HG03342 (cell line): ENCODE results near the gene GNPNAT1.
"Not testable (repeated sequence)": the region's sequence is repeated elsewhere in the genome, so short reads cannot be mapped to it uniquely, and the experiment has no call there.

Experiments
- ATAC-seq: cut with Tn5 transposase; IDR thresholded peaks from one replicate; pipeline ENCODE4 v1.9.1; 2021; ENCODE audit warnings: mild to moderate bottlenecking, moderate library complexity; ENCODE audit not compliant: unreplicated experiment

Gene GNPNAT1

GRCh38 chr14:52790011-52790755 is 1.2 kb downstream of the GNPNAT1 start:
- no peak for ATAC-seq

- no peak for ATAC-seq
Observed at GRCh38 chr14:52789118-52789517, 2.3 kb downstream of the GNPNAT1 start.

- no peak for ATAC-seq
Observed at GRCh38 chr14:52786887-52787286, 4.5 kb downstream of the GNPNAT1 start.

- no peak for ATAC-seq
Observed at GRCh38 chr14:52783206-52783605, 8.2 kb downstream of the GNPNAT1 start.

DNA sequence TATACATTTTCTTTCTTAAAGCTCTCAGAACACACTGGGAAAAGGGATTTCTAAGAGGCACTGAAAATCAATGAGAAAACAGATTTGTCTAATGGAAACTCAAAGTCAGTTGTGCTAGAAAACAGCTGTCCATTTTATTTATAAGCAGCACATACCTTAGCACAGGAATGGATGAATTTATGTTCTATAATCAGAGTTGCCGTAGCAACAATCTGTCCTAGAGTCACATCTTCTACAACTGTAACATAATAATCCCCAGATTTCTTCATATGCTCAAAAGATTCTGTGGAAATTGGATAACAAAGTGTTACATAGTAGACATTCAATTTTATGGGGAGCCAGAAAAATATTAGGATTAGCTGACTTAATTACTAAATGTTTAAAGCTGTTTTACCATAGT is 9.8 kb downstream of the GNPNAT1 start:
- ATAC-seq, result no peak

DNA sequence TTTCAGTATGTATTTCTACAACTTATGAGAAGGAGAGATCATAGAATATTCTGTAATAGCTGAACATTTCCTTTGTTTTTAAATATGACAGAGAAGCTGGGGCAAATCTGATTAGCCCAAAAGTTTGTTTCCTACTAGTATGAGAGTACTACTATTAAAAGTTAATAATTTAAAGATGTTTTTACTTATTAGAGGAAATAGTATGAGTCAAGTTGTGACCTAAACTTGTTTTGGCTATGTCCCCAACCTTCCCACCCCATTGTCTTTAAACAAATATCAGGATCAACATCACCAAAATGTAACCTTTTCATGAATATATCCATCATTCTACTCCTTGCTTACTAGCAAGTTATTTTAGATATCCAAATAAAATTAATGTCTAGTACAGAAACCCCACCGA is 10.5 kb downstream of the GNPNAT1 start:
- ATAC-seq, result no peak

GRCh38 chr14:52778702-52779101 is 12.7 kb downstream of the GNPNAT1 start:
- ATAC-seq, result no peak

DNA sequence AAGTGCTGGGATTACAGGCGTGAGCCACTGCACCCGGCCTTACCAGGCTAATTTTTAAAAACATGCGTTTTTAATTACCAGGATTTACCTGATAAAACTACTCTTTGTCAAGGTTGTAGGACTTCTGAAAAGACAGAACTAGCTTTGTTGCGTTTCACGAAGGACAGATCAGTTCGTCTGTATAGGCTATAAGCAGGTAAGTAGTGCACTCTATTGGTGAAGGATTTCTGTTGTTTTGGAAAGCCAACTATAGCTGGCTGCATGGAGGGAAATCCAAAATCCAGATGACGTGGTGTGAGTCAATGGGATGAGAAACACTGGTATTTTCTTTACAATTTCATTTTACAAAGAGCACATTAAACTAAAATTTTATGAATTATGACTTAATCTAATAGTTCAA is 14.6 kb downstream of the GNPNAT1 start:
- ATAC-seq, result no peak

DNA sequence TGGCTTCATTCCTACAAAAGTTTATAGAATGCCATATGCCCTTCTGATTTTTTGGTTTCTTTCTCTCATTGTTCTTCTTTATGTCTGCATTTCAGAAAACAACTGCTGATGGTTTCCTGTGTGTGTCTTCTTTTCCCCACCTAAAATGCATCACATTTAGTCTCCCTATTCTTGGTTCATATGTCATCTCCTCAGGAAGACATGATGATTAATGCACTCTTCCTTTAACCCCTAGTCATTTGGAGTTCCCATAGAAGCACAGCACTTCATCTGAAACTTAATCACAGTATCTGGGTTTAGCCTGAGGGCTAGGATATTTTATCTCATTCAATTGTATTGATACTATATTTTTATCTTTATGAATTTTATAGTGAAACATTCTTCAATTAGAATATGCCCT is 21.5 kb downstream of the GNPNAT1 start:
- ATAC-seq, result no peak

GRCh38 chr14:52767058-52767833 is 24.2 kb downstream of the GNPNAT1 start:
- no peak for ATAC-seq

- not testable (repeated sequence) for ATAC-seq
Observed at GRCh38 chr14:52762923-52763322, 28.5 kb downstream of the GNPNAT1 start.

GRCh38 chr14:52759145-52759544 is 32.3 kb downstream of the GNPNAT1 start:
- ATAC-seq, result no peak

DNA sequence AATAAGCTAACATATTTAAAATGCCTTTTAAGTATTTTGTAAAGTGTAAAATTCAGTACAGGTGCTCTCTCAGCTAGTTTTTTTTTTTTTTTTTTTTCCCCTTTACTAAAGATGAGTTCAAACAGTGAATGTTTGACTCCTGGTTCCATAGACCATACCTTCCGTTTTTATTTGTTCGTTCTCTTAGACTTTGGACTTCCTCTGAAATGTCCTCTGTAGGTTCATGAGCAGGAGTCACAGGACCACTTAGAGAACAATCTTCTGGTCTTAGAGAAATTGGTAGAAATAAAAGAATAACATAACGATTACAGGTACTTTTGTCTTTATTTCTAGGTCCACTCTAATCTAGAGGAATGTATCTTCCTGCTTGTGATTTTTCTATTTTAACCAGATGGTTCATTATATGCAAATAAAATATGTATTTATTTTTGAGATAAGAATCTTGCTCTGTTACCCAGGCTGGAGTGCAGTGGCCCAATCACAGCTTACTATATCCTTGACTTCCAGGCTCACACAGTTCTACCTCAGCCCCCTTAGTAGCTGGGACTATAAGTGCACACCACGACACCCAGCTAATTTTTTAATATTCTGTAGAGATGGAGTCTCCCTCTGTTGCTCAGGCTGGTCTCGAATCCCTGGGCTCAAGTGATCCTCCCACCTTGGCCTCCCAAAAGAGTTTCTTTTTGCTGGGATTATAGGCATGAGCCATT is 35.6 kb downstream of the GNPNAT1 start:
- ATAC-seq, result no peak

- ATAC-seq, result no peak
Observed at GRCh38 chr14:52748647-52749292, 42.6 kb downstream of the GNPNAT1 start.

GRCh38 chr14:52741865-52742264 is 49.5 kb downstream of the GNPNAT1 start:
- peak; percentile 33 for ATAC-seq

- ATAC-seq, result no peak
Observed at GRCh38 chr14:52740751-52741150, 50.7 kb downstream of the GNPNAT1 start.

DNA sequence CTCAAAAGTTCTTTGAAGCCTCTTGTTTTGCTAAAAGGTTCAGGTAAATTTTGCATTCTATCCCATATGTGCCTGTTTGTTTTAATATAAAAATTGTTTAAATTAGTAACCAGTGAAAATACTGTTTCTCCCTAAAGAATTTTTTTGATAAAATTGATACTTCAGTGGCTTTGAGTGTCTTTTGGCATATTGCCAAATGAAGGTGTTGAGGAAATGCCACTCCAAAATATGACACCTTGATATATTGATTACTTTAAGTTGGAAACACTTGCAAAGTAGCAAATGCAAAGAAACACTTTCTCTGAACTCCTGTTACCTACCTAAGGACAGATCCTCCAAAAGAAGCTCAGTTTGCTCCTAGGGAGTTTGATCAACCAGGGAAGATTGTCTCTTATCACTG is 53.0 kb downstream of the GNPNAT1 start:
- no peak for ATAC-seq

- no peak for ATAC-seq
Observed at GRCh38 chr14:52735921-52736489, 55.4 kb downstream of the GNPNAT1 start.

DNA sequence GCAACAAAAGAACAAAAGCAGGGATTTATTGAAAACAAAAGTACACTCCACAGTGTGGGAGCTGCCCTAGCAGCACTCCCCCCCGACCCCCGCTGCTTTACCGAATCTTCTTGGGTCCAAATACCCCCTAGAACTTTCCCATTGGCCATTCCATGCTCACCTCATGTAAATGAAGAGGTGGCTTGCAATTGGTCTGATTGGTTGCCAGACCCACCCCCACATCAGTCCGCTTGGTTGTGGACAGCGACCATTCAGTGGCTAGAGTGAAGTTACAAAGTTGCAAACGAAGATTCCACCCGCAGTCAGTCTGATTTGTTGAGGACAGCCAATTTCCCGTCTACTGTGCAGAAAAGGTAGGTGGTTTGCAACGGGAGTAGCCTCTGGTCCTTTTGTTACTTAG is 57.6 kb downstream of the GNPNAT1 start:
- ATAC-seq, result no peak

GRCh38 chr14:52730709-52731111 is 60.7 kb downstream of the GNPNAT1 start:
- no peak for ATAC-seq
